AG04449 (cell line): ENCODE data around the gene TXNRD1.

Experiments
- CTCF ChIA-PET: fragments of 350-600 bp; formaldehyde crosslinking; extraction: SDS; loops from one replicate; lab custom pipeline; 2021; ENCODE audit warnings: antibody characterized with exemption; lab: Yijun Ruan, JAX
- POLR2A ChIA-PET: fragments of 400-600, 350-600 bp; formaldehyde crosslinking; extraction: SDS; loops from one replicate; lab custom pipeline; 2020; ENCODE audit warnings: antibody characterized with exemption, inconsistent platforms; lab: Yijun Ruan, JAX
- DNase-seq: peaks from one replicate; pipeline ENCODE4 v3.0.0-alpha.2; 2010; ENCODE audit warnings: low read depth, low spot score
- H3K4me3 ChIP-seq: 2 replicates; pipeline ENCODE4 v1.5.1; 2011; ENCODE audit warnings: low read depth, mild to moderate bottlenecking, control low read depth, low read length
- TF ChIP-seq, protein P1 (sequence below): IDR thresholded peaks from one replicate; pipeline ENCODE4 v1.5.1; 2011; ENCODE audit warnings: mild to moderate bottlenecking, moderate library complexity, low read length, control low read depth, inconsistent platforms; ENCODE audit not compliant: insufficient read depth; ENCODE audit errors: missing control alignments

The TXNRD1 gene

DNA sequence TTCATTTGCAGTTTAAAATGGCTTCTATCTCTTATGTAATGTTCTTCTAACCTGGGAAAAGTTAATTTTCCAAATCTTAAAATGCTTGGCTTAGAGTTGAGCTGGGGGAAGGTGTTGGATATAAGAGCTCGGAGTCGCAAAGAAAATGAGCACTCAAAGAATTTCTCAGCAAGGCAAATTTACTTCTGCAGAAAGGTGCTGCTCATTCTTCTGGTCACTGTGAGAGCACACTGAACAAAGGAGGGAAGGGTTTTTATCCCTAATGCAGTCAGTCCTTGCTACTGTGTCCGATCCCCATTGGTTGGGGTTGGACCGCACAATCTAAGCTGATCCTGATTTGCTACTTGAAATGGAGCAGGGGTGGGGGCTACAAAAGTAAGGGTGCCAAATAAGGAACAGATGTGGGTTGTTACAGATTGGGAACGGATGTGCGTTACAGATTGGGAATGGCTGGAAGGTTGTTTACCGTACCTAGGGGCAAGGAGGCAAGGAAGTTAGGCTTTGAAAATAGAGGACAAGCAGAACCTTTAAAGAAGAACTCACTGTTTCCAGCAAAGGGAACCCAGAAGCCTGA is 19.4 kb downstream of the TXNRD1 start:
- CTCF ChIA-PET: interaction anchor here (1.8 kb wide), 2 partner anchors 10 to 12 kb away, joined by 4 to 5 read pairs; no protein-coding TSS in a partner anchor
- TF ChIP-seq, protein P1, sequence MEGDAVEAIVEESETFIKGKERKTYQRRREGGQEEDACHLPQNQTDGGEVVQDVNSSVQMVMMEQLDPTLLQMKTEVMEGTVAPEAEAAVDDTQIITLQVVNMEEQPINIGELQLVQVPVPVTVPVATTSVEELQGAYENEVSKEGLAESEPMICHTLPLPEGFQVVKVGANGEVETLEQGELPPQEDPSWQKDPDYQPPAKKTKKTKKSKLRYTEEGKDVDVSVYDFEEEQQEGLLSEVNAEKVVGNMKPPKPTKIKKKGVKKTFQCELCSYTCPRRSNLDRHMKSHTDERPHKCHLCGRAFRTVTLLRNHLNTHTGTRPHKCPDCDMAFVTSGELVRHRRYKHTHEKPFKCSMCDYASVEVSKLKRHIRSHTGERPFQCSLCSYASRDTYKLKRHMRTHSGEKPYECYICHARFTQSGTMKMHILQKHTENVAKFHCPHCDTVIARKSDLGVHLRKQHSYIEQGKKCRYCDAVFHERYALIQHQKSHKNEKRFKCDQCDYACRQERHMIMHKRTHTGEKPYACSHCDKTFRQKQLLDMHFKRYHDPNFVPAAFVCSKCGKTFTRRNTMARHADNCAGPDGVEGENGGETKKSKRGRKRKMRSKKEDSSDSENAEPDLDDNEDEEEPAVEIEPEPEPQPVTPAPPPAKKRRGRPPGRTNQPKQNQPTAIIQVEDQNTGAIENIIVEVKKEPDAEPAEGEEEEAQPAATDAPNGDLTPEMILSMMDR: no peak
- no peak overlapping the region for H3K4me3 ChIP-seq
- POLR2A ChIA-PET: no interaction called here
- no peak for DNase-seq

DNA sequence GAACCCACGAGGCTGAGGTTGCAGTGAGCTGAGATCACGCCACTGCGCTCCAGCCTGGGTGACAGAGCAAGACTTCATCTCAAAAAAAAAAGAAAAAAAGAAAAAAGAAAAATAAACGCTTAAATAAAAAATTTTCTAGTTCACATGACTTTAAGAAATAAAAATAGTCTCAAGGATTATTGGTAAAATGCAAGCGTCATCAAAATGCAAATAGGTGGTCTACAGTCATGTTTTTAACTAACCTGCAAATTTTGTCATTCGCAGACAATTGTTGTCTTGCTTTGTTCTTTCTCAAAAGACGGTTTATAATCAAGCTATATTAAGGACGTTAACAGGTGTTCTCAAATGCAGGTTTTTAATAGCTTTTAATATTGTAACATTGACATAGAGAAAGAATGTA is 22.4 kb downstream of the TXNRD1 start:
- DNase-seq: no peak
- CTCF ChIA-PET: no interaction called here
- no peak overlapping the region for H3K4me3 ChIP-seq
- POLR2A ChIA-PET: no interaction called here
- TF ChIP-seq, protein P1: no peak

DNA sequence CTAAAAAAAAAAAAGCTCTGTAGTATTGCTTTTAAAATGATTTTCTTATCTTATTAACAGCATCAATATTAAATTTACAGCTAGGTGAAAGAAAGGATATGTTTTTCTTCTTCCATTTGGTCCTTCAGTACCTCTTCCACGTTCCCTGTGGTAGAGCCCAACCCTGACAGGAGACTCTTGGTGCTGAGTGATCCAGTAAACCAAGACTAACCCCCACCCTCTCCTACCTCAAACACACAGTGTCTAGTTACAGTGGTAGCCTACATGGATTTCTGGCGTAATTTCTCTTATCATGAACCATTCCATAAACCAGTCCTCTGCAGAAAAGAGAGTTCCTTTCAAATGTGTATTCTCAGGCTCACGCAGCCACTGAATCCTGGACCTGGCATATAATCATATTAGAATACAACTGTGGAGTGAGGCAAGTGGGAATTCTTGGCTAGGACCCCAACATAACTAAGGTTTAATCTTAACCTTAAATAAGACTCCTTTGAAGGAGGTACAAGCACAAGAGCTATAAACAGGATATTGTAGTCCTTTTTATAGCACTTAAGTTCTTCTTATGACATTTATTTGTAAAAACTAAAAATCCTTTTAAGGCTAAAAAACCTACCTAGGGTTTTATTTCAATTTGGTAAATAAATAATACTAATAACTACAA is 27.1 kb downstream of the TXNRD1 start:
- ChIA-PET CTCF (interaction anchor here (1.2 kb wide), 1 partner anchor 17 kb away, joined by 4 read pairs; no protein-coding TSS in a partner anchor), POLR2A (no interaction called here)
- no peak overlapping the region for H3K4me3 ChIP-seq

DNA sequence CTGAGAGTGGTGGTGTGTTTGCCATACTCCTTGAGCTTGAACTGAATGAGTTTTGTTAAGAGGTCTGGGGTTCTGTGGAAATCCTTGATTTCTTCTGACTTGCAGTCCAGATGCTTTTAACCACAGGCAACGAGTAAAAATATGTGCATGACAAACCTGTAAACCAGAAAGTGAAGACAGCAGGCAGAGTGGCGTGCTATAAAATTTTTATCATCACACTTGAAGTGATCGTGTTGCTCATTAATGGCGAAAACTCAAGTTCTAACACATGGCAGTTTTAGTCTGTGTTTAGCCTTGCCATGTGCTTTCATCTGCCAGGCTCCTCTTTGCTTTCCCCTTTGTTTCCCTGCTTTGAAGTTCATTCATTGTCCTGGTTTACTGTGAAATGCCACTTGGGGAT is 28.0 kb downstream of the TXNRD1 start:
- TF ChIP-seq, protein P1: no peak
- POLR2A ChIA-PET: no interaction called here
- H3K4me3 ChIP-seq: no peak overlapping the region
- DNase-seq: no peak
- CTCF ChIA-PET: interaction anchor here (1.8 kb wide), 1 partner anchor 9 kb away, joined by 6 read pairs; no protein-coding TSS in a partner anchor

More for the DNA sequence above, 27.1 kb downstream of the TXNRD1 start:
- TF ChIP-seq, protein P1: no peak
- DNase-seq: no peak

DNA sequence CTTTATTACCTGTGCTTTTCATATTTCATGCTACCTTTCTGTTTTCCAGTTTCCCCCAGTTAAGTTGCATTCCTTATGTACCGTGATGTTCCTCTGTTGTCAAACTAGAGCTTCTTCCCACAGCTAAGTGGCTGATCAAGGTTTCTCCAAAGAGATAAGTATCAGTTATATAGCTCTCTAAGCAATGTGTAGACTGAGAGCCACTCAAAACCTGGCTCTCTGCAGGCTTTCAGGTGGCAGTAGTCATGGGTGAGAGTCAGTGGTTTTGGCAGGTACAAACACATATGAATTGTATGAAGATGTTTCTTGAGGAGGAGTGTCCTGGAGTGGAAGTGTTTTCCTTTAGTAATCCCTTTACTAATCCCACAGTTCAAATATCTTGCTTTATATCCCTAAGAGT is 28.4 kb downstream of the TXNRD1 start:
- CTCF ChIA-PET: interaction anchor here (1.8 kb wide), 1 partner anchor 9 kb away, joined by 6 read pairs; no protein-coding TSS in a partner anchor
- POLR2A ChIA-PET: no interaction called here
- TF ChIP-seq, protein P1: no peak
- H3K4me3 ChIP-seq: no peak overlapping the region
- DNase-seq: no peak

DNA sequence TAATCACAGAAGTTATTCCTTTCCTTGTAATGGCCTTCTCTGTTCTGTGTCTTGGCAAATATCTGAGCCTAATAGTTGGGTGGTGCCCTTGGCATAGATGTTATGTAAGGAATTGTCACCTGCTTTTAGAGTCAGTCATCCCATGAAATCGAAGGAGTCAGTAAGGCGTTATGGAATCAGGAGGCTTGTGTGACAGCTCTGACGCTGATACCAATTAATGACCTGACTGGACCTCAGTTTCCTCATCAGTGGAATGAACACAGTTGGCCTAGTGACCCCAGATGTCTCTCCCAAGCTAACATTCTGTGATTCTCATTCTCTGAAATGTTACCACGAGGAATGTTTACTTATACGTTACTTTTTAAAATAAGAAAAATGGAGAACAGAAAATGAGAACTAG is 32.1 kb downstream of the TXNRD1 start:
- no peak overlapping the region for H3K4me3 ChIP-seq
- no peak for DNase-seq
- TF ChIP-seq, protein P1: no peak
- ChIA-PET POLR2A (no interaction called here), CTCF (no interaction called here)
